Right forelimb (tissue), 1 donor: ENCODE results near the gene PER1.
"Not testable (repeated sequence)": the region's sequence is repeated elsewhere in the genome, so short reads cannot be mapped to it uniquely, and the experiment has no call there.

Experiments used
- DNase-seq: peaks from one replicate; pipeline ENCODE4 v3.0.0-alpha.2; 2018

PER1 gene

DNA sequence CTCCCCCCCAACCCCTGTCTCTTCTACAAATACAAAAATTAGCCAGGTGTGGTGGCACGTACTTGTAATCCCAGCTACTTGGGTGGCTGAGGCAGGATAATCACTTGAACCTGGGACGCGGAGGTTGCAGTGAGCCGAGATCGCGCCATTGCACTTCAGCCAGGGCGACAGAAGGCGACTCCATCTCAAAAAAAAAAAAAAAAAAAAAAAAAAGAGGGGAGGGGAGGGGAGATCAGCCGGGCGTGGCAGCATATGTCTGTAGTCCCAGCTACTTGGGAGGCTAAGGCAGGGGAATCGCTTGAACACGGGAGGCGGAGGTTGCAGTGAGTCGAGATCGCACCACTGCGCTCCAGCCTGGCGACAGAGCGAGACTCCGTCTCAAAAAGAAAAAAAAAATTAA lies 18.0 kb upstream of the PER1 start:
- not testable (repeated sequence) for DNase-seq

DNA sequence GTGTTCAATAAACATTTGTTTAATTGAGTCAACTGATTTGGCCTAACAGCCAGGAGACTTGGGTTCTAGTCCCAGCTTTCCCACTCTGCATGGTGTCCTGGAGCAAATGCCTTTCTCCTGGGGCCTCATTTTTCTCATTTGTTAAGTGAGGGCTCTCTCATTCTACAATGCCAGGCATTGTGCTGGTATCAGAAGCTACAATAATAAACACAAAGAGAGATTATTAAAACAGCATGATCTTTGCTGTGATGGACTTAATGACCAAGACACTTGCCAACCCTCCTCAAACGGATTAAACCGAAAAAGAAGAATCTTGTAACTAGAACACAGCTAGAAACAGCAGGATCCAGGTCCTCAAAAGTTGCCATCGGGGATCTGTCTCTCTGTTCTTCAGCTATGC lies 15.3 kb upstream of the PER1 start:
- DNase-seq = no peak

- no peak for DNase-seq
These were observed 14.5 kb upstream of the PER1 start for GRCh38 chr17:8166731-8167130.

GRCh38 chr17:8164815-8165131 lies 12.6 kb upstream of the PER1 start:
- DNase-seq = no peak

DNA sequence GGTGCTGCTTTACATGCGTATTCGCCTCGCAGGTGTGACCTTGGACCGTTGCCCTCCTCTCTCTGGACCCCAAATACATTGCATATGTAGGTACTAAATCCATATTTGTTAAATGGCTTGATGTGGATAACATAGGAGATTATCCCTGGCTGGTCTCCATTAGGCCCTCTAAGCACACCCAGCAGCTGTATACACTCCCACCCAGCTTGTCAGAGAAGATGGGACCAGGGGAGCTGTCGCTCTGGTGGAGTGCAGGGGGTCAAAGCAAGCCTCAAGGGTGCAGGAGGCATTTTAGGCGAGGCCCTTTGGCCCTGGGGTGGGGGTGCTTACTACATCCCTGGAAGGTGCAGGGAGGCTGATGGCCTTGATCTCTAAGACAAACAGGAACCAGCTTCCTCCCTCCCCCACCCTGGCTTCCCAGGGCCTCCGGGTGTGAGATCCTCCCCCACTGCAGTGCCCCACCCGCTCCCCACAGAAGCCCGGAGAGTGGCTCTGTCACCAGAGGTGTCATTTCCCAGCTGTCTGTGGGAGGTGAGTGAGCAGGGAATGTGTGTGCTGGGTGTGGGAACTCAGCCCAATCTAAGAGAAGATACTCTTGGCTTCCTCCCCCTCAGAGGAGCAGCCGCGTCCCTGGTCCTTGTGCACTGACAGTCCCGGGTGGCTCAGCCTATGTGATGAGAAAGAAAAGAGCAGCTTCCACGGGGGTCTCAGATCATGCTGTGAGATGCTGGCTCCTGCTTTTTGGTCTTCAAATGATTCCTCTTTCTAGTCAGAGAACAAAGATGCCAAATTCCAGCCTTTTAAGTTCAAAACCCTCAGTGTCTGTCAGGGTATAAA lies 12.0 kb upstream of the PER1 start:
- DNase-seq = peak; percentile 62

- no peak for DNase-seq
These were observed 11.1 kb upstream of the PER1 start for GRCh38 chr17:8162997-8163977.

DNA sequence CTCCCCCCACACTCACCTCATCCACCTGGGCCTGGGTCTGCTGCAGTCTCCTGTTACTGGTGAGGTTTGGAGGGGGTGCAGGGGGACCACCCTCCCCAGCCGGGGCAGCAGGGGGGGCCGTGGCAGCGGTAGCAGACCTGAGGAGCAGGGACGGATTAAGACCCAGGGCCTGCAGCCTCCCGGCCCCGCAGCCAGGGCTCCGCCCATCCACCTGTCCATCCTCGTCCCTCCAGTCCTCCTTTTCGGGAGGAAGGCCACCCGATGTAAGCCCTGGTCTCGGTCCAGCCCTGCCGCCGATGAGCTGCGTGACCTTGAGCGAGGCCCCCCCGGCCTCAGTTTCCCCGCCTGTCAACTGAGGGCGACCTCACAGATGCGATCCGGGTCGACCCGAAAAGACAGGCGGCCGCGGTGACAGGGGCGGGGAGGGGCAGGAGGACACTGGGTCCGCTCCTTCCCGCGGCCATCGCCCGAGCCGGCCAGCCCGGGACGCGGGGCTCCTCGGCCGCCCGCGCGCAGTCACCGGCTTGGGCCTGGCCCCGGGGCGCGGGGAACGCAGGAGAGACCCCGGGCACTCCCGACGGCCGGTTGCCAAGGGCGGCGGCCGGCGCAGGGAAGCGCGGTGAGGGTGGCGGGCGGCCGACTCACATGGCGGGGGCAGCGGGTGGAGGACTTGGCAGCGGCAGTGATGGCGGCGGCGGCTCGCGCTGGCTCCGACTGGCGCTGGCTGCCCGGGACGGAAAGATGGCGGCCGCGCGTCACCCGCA lies 10.2 kb upstream of the PER1 start, which contains the start of gene VAMP2:
TSS of gene VAMP2 (minus strand) at position 716 of the 764 bp plus-strand sequence. CDS start at position 647, 69 bp downstream.
- DNase-seq = peak; percentile 89

GRCh38 chr17:8161289-8162232 lies 9.4 kb upstream of the PER1 start:
- peak; percentile 45 for DNase-seq

DNA sequence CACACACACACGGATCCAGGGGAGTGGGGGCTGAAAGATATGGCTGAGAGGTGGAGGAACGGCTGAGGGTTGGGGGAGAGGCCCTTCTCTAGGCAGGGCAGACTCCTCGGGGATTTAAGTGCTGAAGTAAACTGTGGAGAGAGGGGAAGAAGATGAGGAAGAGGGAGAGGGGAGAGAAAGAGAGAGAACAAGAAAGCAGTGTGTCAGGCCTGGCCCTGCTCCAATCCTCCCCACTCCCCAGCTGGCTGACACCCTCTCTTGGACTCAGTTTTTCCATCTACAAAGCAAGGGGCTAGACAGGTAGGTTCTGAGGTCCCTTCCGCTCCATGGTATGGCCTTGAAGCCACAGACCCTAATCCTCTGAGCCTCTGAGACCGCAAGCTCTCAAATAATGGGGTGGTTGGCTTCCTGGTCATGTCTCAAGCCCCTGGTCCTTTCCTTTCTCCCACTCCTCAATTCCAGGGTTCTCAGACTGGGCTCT lies 8.6 kb upstream of the PER1 start:
- DNase-seq = no peak

DNA sequence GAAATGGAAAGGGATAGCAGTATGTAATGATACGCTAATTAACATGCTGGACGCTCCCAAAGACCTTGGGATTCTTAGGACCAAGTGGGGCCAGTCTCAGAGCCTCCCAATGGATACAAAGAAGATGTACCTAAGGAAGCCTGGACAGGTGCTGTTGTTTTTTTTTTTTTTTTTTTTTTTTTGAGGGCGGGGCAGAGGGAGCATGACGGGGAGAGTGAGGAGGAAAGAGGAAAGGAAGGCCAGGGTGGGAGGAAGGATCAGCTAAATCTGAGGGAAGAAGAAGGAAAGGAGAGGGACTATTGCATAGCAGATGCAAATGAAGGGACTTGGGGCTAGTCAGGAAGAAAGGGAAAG lies 8.0 kb upstream of the PER1 start:
- no peak for DNase-seq

GRCh38 chr17:8159459-8160223 lies 7.4 kb upstream of the PER1 start:
- no peak for DNase-seq

DNA sequence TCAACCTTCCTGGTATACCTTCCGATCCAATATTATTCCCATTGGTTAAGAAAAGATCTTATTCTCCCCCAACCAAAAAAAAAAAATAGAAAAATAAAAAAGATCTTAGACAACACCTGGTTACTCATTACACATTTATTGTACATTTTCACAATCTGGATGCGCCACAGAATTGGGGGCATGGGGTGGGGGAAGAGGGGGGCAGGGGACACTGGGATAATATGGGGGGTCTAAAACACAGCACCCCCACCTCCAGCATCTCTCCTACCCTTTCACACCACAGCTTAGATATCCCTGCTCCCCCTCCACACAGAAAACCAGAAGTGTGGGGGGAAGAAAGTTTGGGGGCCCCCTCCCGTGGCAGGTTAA lies 6.8 kb upstream of the PER1 start:
- no peak for DNase-seq

- DNase-seq = peak; percentile 93
These were observed 6.2 kb upstream of the PER1 start for GRCh38 chr17:8158267-8159031.

- peak; percentile 100 for DNase-seq
These were observed 4.2 kb upstream of the PER1 start for GRCh38 chr17:8156246-8156992.

DNA sequence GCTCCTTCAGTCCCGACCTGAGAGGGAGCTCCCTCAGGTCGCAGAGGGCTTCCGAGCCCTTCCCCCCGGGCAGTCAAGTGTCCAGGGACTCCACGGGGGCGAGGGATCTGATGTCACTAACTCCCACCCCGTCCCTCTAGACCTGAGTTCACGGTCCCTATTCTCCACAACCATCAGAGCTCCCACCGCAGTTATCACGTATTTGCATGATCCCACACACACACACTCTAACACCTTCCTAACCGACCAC lies 3.7 kb upstream of the PER1 start:
- DNase-seq = no peak

DNA sequence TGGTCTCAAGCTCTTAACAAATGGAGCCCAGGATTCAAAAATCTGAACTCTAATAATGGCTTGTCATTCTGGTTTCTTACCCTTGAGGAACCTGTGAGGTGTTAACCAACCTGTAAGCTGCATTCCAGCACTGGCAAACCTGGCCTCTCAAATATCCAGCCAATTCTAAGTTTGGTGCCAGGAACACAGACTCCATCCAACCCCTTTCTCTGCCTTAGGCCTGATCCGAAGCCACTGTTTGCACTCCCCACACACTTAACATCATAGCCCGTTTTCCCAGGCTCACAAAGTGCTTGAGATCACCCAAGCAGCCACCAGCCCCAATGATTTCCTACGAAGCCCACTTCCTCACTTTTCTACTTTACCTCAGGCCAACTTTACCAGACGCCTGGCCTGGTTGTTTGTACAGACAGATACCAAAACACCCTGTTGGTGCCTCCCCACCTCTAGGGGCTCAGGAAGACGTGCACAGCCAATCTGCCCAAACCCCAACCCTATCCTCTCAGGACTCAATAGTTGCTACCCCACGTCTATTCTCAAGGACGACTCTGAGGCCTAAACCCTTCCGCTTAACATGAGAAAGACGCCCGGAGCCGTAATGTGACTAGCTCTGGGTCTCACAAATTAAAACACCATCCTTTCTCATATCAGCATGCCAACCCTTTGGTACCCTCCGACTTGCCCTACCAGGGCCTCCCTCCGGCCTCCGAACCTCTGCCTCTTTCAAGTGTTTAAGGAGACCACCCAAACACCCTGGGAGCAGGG lies 3.2 kb upstream of the PER1 start:
- DNase-seq = no peak

- no peak for DNase-seq
These were observed 2.5 kb upstream of the PER1 start for GRCh38 chr17:8154608-8155155.

GRCh38 chr17:8153957-8154607 lies 1.9 kb upstream of the PER1 start:
- DNase-seq = peak; percentile 100
